Glutamatergic neuron (in vitro differentiated cells): ENCODE measurements around the gene EPB41L2. TPM values are rescaled to one million over a fixed set of nuclear protein-coding genes. Genes with fewer than 3 reads are reported as not detected.

Source experiments
- DNase-seq: peaks from one replicate; pipeline ENCODE4 v3.0.0; 2022
- H3K27ac Mint-ChIP-seq: one replicate; pipeline ENCODE4 v1.8.0; 2020; ENCODE audit warnings: mild to moderate bottlenecking, mixed read lengths, inconsistent platforms; ENCODE audit not compliant: unreplicated experiment
- H3K27me3 Mint-ChIP-seq: one replicate; pipeline ENCODE4 v1.8.0; 2020; ENCODE audit warnings: mild to moderate bottlenecking, moderate library complexity, mixed read lengths, inconsistent platforms; ENCODE audit not compliant: unreplicated experiment
- H3K36me3 Mint-ChIP-seq: one replicate; pipeline ENCODE4 v1.8.0; 2020; ENCODE audit warnings: mild to moderate bottlenecking, mixed read lengths, inconsistent platforms; ENCODE audit not compliant: unreplicated experiment
- H3K4me1 Mint-ChIP-seq: one replicate; pipeline ENCODE4 v1.8.0; 2020; ENCODE audit warnings: mild to moderate bottlenecking, low read depth, mixed read lengths, inconsistent platforms; ENCODE audit not compliant: unreplicated experiment
- H3K4me3 Mint-ChIP-seq: one replicate; pipeline ENCODE4 v1.8.0; 2020; ENCODE audit warnings: mild to moderate bottlenecking, mixed read lengths, inconsistent platforms; ENCODE audit not compliant: unreplicated experiment
- H3K9me3 Mint-ChIP-seq: one replicate; pipeline ENCODE4 v1.8.0; 2020; ENCODE audit warnings: mild to moderate bottlenecking, moderate library complexity, mixed read lengths, inconsistent platforms; ENCODE audit not compliant: unreplicated experiment
- CTCF ChIP-seq: fragments of 200-600 bp; sonication (generic); IDR thresholded peaks from one replicate; pipeline ENCODE4 v1.5.0; 2021; ENCODE audit not compliant: partially characterized antibody, unreplicated experiment
- total RNA-seq: library from RNA; stranded (reverse); fragmentation: NEBNext Ultra II Directional; extraction: Animal tissue kit (Norgen Biotek cat#: 25700); gene quantifications from one replicate; pipeline ENCODE4 v1.2.1, GENCODE V29; 2021; ENCODE audit not compliant: unreplicated experiment

Gene EPB41L2
- total RNA-seq, 1 donor from 2014 or later = 36.2 TPM

GRCh38 chr6:130863415-130864230 is 199.4 kb downstream of the EPB41L2 start:
- no peaks in the 10 kb centered on the region for H3K9me3 Mint-ChIP-seq
- H3K27ac Mint-ChIP-seq = no peak overlapping the region
- no peaks in the 10 kb centered on the region for H3K27me3 Mint-ChIP-seq
- no peak overlapping the region for H3K4me3 Mint-ChIP-seq
- no peaks in the 10 kb centered on the region for H3K36me3 Mint-ChIP-seq
- no peak for DNase-seq
- H3K4me1 Mint-ChIP-seq = peaks cover 2% of the 10 kb centered on the region
- TF ChIP-seq CTCF = no peak

GRCh38 chr6:130862370-130862769 is 200.7 kb downstream of the EPB41L2 start:
- no peaks in the 10 kb centered on the region for H3K27me3 Mint-ChIP-seq
- H3K27ac Mint-ChIP-seq = no peak overlapping the region
- no peak for TF ChIP-seq CTCF
- no peak for DNase-seq
- no peaks in the 10 kb centered on the region for H3K36me3 Mint-ChIP-seq
- H3K9me3 Mint-ChIP-seq = no peaks in the 10 kb centered on the region
- peaks cover 2% of the 10 kb centered on the region for H3K4me1 Mint-ChIP-seq
- no peak overlapping the region for H3K4me3 Mint-ChIP-seq

- H3K4me1 Mint-ChIP-seq = peaks cover 2% of the 10 kb centered on the region
- DNase-seq = no peak
- H3K36me3 Mint-ChIP-seq = no peaks in the 10 kb centered on the region
- H3K27me3 Mint-ChIP-seq = no peaks in the 10 kb centered on the region
- no peak overlapping the region for H3K27ac Mint-ChIP-seq
- H3K4me3 Mint-ChIP-seq = no peak overlapping the region
- H3K9me3 Mint-ChIP-seq = no peaks in the 10 kb centered on the region
- TF ChIP-seq CTCF = no peak
Measured at GRCh38 chr6:130859161-130859867, 203.7 kb downstream of the EPB41L2 start.

- DNase-seq = no peak
- Mint-ChIP-seq H3K4me1 (no peaks in the 10 kb centered on the region), H3K9me3 (no peaks in the 10 kb centered on the region), H3K27me3 (no peaks in the 10 kb centered on the region), H3K36me3 (no peaks in the 10 kb centered on the region), H3K27ac (no peak overlapping the region), H3K4me3 (no peak overlapping the region)
- TF ChIP-seq CTCF = no peak
Measured at GRCh38 chr6:130858498-130859160, 204.4 kb downstream of the EPB41L2 start.
